OCI-LY1 (cell line): ENCODE results near the gene CCBE1.

Experiments
- EZH2 ChIP-seq: fragments of 200-600 bp; sonication (generic), shearing (Covaris generic); IDR thresholded peaks from 2 replicates; pipeline ENCODE4 v1.8.0; 2017; ENCODE audit warnings: borderline replicate concordance, mixed run types, mild to moderate bottlenecking, antibody characterized with exemption, low read length, moderate library complexity, mixed read lengths
- TF ChIP-seq, protein P1 (sequence below): fragments of 200-600 bp; sonication (generic), shearing (Covaris generic); IDR thresholded peaks from 2 replicates; pipeline ENCODE4 v1.5.1; 2017; ENCODE audit warnings: mild to moderate bottlenecking, antibody characterized with exemption, low read length, moderate library complexity, mixed read lengths

DNA sequence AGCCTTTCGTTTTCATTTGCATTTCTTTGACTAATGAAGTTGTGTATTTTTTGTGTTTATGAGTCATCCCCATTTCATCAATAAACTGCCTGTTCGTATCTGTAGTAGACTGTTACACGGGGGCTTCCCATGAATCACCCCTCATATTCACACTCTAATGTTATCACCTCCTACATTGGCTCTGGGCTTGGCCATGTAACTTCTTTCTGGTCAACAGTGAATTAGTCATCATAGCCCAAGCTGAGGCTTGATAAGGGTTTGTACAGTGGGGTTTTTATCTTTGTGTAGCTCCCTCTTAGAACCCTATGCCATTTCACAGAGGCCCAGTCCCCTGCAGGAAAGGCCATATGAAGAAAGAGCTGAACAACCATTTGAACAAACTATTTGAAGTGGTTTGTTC is 151.0 kb downstream of the CCBE1 start:
- TF ChIP-seq, protein P1, sequence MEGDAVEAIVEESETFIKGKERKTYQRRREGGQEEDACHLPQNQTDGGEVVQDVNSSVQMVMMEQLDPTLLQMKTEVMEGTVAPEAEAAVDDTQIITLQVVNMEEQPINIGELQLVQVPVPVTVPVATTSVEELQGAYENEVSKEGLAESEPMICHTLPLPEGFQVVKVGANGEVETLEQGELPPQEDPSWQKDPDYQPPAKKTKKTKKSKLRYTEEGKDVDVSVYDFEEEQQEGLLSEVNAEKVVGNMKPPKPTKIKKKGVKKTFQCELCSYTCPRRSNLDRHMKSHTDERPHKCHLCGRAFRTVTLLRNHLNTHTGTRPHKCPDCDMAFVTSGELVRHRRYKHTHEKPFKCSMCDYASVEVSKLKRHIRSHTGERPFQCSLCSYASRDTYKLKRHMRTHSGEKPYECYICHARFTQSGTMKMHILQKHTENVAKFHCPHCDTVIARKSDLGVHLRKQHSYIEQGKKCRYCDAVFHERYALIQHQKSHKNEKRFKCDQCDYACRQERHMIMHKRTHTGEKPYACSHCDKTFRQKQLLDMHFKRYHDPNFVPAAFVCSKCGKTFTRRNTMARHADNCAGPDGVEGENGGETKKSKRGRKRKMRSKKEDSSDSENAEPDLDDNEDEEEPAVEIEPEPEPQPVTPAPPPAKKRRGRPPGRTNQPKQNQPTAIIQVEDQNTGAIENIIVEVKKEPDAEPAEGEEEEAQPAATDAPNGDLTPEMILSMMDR = no peak
- no peak for TF ChIP-seq EZH2
